GM18511 (cell line): ENCODE measurements around the gene SLC38A10.

Experiments used
- ATAC-seq: cut with Tn5 transposase; IDR thresholded peaks from one replicate; pipeline ENCODE4 v1.9.1; 2021; ENCODE audit warnings: mild to moderate bottlenecking, moderate library complexity; ENCODE audit not compliant: unreplicated experiment

SLC38A10 gene

DNA sequence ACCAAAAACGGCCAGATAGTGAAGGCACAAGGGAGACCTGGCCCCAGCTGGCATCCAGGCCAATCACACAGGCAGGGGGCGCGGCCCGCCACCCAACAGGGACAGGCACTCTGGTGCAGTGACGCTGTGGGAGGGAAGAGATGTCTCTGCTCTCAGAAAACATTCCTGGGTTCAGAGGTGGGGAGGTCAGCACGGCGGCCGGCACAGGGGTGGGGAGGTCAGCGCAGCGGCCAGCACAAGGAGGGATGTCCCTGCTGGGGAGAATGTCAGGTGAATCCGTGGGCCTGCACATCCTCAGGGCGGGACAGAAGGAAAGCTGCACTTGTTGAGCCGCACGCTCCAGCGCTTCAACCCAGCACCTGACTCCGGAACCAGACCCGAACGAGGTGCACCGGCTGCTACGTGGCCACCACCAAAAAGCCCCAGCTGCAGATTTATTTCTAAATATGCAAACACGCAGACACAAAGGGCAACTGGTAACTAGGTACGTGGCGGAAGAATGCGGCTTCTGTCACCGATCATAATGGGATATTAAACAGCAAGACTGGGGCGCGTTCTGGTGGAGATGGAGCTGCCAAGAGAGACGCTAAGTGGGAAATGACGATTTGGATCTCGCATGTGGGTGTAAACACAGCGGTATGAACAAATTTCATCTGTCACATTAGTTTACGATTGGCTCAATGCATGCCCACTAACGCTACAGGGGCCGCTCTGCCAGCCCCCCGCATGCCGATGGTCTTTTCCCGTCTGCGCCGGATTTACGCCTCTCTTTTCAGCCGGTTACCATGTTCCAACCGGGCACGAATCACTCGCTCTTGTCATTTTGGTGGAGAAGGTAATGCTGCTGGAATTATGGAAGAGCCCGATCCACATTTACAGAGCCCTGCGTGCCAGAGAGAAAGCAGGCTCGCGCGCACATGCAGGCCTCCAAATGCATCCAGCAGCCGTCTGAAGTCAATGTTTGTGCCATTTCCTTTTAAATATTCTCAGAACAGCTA is 15.5 kb downstream of the SLC38A10 start:
- no peak for ATAC-seq

GRCh38 chr17:81278831-81279230 is 16.3 kb downstream of the SLC38A10 start:
- ATAC-seq: no peak

GRCh38 chr17:81277946-81278693 is 17.0 kb downstream of the SLC38A10 start:
- no peak for ATAC-seq

- ATAC-seq: no peak
Measured at GRCh38 chr17:81277421-81277820, 17.7 kb downstream of the SLC38A10 start.

DNA sequence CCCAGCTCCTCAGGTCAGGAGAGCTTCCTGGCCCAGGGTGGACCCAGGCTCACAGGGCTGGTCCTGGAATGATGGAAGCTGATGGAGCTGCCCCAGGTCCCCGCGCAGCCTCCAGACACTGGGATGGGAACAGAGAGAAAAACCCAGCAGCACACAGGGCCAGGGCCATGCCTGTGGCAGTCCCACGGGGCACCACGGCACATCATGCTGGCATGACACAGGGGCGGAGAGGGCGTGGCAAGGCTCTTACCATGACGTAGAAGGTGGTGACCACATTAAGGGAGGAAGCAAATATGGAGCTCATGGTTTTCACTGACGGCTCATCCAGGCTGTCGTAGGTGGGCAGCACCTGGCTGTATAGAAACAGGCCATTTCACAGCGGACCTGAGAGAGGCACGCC is 18.3 kb downstream of the SLC38A10 start:
- no peak for ATAC-seq

DNA sequence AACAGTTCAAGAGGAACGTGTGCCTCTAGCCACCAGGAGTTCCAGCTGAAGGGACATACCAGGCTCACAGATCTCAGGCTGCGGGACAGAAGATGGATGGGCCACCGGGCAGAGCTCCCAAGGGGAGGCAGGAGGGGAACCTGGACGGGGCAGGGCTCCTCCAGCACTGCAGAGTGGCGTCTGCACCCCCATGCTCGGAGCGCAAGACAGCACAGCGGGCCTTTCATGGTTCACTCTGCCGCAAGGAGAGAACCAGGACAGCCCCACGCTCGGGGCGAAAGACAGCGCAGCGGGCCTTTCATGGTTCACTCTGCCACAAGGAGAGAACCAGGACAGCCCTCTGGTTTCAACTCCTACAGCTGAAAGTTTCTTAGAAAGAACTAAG is 20.6 kb downstream of the SLC38A10 start:
- ATAC-seq: no peak

DNA sequence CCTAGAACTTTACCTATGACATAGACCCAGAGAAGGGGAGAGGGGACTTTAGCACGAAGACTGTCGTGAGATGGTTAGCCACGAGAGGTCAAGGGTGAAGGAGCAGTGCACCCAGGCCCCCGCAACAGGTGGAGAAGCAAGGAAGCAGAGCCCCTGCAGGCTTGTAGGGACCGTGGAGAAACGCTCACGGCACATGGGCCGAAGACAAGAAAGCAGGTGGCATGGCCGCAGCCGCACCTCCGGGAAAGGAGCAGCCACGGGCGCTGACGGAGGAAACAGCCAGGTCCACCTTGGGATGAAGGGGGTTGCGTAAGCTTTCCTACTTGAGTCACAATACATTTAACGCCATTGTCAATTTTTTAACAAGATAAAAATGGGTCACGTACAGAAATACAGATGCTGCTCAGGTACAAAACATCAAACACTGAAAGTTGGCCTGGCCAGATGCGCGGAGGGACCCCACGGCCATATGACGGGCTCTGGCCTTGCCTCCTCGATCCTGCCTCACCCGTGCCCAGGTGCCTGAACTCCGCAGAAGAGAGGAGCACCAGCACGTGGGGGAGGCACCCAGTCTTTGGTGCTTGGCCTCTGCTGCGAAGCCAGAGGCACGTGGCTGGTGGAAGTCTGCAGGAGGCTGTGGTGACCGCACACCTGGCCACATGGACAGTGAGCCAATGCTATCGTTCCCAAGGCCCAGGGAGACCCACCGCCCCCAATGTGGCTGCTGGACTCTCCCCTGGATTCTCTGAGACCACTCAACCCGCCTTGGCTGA is 21.2 kb downstream of the SLC38A10 start:
- ATAC-seq: no peak

DNA sequence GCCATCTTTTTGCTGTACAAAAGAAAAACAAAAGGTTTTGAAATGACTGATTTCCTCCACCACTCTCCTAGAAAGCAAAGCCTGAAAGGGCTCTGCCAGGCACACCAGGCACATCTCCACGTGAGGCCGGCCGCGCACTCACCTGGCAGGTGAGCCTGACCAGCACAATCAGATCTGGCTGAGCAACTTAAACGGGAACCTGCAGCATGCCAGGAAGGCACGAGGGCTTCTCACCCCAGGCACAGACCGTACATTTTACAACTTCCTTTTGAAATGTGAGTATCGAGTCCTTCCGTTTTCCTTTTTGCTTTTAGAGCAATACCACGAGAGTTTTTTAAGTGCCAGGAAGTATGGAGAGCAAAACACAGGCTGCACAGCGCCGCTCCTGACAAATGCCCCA is 22.5 kb downstream of the SLC38A10 start:
- no peak for ATAC-seq

- no peak for ATAC-seq
Measured at GRCh38 chr17:81271226-81271625, 23.9 kb downstream of the SLC38A10 start.

DNA sequence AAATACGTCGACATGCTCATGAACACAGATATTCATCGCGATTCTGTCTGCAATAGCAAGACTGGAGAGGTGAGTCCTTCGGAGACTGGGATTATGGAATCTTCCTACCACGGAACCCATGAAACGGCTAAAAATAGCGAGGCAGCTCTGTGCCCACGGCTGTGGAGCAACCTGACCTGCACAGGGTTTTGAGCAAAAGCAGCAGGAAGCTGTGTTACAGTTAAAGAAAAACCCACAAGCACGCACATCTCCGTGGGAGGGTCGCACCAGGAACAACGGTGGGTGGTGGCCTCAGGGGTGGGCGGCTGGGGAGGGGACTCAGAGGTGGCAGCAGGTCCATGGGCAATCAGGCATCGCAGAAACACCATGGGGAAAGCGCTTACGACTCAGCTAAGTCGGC is 24.8 kb downstream of the SLC38A10 start:
- no peak for ATAC-seq

DNA sequence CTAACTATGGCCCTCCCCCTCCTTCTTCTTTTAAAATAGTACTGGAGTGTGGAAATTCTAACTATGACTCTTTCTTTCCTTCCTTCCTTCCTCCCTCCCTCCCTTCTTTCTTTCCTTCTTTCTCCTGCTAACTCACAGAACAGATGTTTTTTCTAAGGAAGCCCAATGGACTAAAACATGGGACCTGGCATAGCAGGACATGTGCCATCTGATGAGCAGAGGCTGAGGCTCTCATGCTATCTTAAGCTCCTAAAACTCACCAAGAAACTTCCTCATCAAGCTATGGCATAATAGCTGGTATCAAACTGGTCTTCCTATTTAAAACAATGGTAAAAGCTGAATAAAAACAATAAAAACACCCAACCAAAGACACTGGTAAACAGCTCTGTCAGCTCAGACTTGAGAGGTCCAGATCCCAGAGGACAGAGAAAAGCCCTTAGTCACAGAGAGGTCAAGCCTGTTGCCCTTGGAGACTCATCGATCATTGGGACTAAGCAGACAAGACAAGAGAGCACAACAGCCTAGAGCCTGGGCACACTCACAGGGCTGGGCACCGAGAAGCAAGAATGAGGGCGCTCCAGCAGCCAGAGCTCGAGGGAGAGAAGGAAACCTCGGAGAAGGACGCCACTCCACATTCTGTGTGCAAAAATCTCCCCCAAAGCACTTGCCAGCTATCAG is 27.6 kb downstream of the SLC38A10 start:
- ATAC-seq: no peak

DNA sequence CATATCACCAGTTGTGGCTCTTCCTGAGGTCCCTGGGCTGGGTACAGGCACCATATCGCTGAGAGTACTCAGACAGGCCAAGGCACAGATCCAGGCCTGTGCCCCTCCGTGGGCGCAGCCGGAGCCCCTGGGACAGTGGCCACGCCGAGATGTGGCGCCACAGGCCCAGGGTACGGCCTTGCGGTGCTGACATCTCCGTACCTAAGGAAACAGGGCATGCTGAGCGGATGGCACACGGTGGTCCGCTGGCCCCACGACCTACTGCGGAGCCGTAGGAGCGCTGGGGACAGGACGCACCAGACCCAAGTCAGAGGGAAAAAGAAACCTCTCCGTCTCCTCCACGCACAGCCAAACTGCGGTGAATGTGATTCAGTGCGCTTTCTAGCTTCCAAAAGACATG is 29.5 kb downstream of the SLC38A10 start:
- no peak for ATAC-seq

DNA sequence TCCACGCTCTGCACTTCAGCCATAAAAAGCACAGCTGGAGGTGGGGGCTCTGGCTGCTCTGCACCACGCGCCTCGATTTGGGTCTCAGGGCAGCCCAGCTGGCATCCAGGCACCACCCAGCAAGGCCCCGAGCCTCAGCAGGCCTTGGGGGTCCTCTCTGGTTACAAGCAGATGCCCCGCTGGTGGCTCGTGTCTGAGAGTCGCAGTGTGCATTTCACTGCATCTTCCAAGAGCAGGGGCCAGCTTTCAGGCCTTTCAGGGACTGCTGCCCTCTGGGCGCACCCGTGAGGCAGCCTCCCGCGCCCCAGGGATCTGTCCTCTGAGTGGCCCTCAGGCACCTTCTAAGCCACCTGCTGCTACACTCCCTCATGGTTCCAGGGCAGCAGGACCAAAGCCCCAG is 30.5 kb downstream of the SLC38A10 start:
- no peak for ATAC-seq

- ATAC-seq: no peak
Measured at GRCh38 chr17:81263371-81264181, 31.5 kb downstream of the SLC38A10 start.

DNA sequence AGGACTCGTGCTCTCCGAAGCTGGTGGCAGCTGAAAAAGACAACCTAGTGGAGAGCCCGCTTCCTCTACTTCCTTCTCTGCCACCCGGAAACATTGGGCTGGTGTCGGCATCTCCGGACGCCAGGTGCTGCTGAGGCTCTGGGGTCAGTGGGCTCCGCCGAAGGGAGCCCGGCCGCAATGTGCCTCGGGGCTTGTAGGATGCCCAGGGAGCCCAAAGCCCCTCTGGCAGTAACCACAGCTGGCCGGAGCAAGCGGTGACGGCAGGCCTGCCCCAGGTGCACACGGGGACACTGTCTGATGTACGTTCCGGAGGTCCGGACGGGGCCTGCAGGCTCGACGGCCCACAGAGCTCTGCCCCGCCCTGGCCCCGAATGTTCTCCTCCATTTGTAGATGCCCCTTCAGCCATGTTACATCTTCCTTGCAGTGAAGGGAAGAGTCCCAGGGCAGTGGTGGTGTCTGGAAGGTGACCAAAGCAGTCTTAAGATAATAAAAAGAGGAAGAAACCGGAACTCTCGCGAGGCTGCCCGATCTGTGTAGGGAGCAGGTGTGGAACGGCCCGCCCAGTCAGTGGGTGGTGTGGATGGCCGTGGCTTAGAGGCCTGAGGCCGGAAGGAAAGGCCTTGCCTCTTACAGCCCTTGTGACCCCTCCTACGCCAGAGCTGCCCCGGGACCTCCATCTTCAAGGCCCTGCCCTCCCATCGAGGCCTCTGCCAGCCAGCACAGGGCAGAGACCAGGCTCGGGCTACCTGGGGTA is 33.3 kb downstream of the SLC38A10 start:
- no peak for ATAC-seq

- no peak for ATAC-seq
Measured at GRCh38 chr17:81261096-81261495, 34.0 kb downstream of the SLC38A10 start.

DNA sequence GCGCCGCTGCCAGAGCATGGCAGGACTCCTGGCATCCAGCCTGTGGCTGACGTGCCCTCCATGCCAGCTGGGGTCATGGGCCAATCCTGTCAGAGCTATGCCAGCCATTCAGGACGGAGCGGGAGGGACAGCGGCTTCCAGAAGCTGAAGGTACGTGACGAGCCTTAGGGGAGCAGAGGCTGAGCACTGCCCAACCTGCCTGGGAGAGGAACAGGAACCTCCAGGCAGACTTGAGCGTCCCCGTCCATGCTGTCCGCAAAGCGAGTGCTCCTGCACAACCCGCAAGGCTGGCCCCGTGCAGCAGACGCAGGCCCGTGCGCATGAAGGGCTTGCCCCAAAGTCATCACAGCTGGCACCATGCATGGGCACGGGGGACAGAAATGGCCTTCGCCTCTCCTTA is 34.5 kb downstream of the SLC38A10 start:
- ATAC-seq: no peak

- ATAC-seq: no peak
Measured at GRCh38 chr17:81260171-81260570, 34.9 kb downstream of the SLC38A10 start.

DNA sequence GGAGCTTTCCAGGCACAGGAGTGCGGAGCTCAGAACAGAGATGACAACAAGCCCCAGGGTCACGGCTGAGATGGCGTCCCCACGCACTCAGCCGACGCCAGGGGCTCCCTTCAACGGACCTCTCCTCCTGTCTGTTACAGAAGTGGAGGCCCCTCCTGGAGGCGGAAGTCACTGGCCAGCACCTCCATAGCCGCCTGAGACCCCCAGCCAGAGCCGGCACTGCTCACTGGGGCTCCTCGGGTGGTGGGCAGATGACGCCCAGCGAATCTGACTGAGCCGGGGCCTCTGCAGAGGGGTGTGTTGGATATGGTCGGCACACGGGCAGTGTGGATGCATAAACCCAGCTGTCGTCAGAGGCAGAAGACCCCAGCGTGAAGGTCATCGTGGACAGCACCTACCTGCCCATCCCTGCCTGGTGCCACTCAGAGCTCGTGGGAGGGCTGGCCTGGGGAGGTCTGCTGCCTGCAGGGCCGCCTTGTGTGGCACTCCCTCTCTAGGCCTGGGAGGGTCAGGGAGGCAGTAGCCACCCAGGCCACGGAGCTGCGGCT is 36.0 kb downstream of the SLC38A10 start:
- no peak for ATAC-seq
